Mesenchymal stem cell (in vitro differentiated cells and primary cell): Measurements from ENCODE around the gene TSC22D1.
A peak's percentile ranks its signal among the peaks of the same experiment; 100 is the strongest.

ENCODE experiments used
- DNase-seq: peaks from one replicate; pipeline ENCODE4 v3.0.0-alpha.2; 2013
- H2AFZ ChIP-seq: one replicate; pipeline ENCODE4 v1.6.1; 2013; ENCODE audit warnings: low read depth, mild to moderate bottlenecking, control low read depth, inconsistent platforms, low read length, moderate library complexity
- H2AK5ac ChIP-seq: 2 replicates; pipeline ENCODE4 v1.6.1; 2013; ENCODE audit warnings: low read length, moderate library complexity, mild to moderate bottlenecking, inconsistent platforms; ENCODE audit not compliant: severe bottlenecking
- H2BK120ac ChIP-seq: one replicate; pipeline ENCODE4 v1.6.1; 2013; ENCODE audit warnings: low read depth, mild to moderate bottlenecking, inconsistent platforms, low read length, moderate library complexity
- H2BK12ac ChIP-seq, 2 experiments: one replicate each; pipeline ENCODE4 v1.6.1; 2013; ENCODE audit warnings: inconsistent platforms in 2 of 2, low read length in 2 of 2, mild to moderate bottlenecking in 2 of 2, moderate library complexity in 2 of 2, control low read depth in 1 of 2
- H2BK15ac ChIP-seq: one replicate; pipeline ENCODE4 v1.6.1; 2013; ENCODE audit warnings: mild to moderate bottlenecking, low read depth, inconsistent platforms; ENCODE audit not compliant: poor library complexity, severe bottlenecking
- H2BK5ac ChIP-seq: 2 replicates; pipeline ENCODE4 v1.6.1; 2013; ENCODE audit warnings: low read depth, mild to moderate bottlenecking, low read length, control low read depth, inconsistent platforms; ENCODE audit not compliant: poor library complexity, severe bottlenecking
- H3K14ac ChIP-seq, 2 experiments: one replicate each; pipeline ENCODE4 v1.6.1; 2013; ENCODE audit warnings: inconsistent platforms in 2 of 2, low read length in 2 of 2, control low read depth in 1 of 2, mild to moderate bottlenecking in 1 of 2, moderate library complexity in 1 of 2
- H3K18ac ChIP-seq, 2 experiments: one replicate each; pipeline ENCODE4 v1.6.1; 2013; ENCODE audit warnings: inconsistent platforms in 2 of 2, low read length in 2 of 2, control low read depth in 1 of 2, low read depth in 1 of 2, mild to moderate bottlenecking in 1 of 2
- H3K23ac ChIP-seq, 2 experiments: one replicate each; pipeline ENCODE4 v1.6.1; 2013; ENCODE audit warnings: inconsistent platforms in 2 of 2, low read length in 2 of 2, mild to moderate bottlenecking in 2 of 2, moderate library complexity in 2 of 2, control low read depth in 1 of 2
- H3K27ac ChIP-seq: 2 replicates; pipeline ENCODE4 v1.5.1; 2013; ENCODE audit warnings: mild to moderate bottlenecking, moderate library complexity, low read length, control low read depth, inconsistent platforms; ENCODE audit not compliant: poor library complexity, severe bottlenecking
- H3K27me3 ChIP-seq, 2 experiments: 2 replicates each; pipeline versions ENCODE4 v1.6.1 to v1.7.0; 2013; ENCODE audit warnings: low read length in 2 of 2, mild to moderate bottlenecking in 2 of 2, moderate library complexity in 2 of 2, control low read depth in 1 of 2, inconsistent platforms in 1 of 2; ENCODE audit not compliant: control insufficient read depth in 1 of 2, insufficient read depth in 1 of 2
- H3K36me3 ChIP-seq, 2 experiments: 2 replicates each; pipeline versions ENCODE4 v1.6.1 to v1.7.0; 2013; ENCODE audit warnings: low read length in 2 of 2, control low read depth in 1 of 2, inconsistent platforms in 1 of 2, low read depth in 1 of 2, mild to moderate bottlenecking in 1 of 2; ENCODE audit not compliant: insufficient read depth in 2 of 2, control insufficient read depth in 1 of 2
- H3K4ac ChIP-seq, 2 experiments: one replicate each; pipeline ENCODE4 v1.6.1; 2013; ENCODE audit warnings: inconsistent platforms in 2 of 2, low read length in 2 of 2, mild to moderate bottlenecking in 2 of 2, moderate library complexity in 2 of 2, control low read depth in 1 of 2, low read depth in 1 of 2
- H3K4me1 ChIP-seq: 2 replicates; pipeline ENCODE4 v1.6.1; 2013; ENCODE audit warnings: low read depth, low read length, control low read depth; ENCODE audit not compliant: control insufficient read depth, insufficient read depth
- H3K4me2 ChIP-seq: 2 replicates; pipeline ENCODE4 v1.6.1; 2013; ENCODE audit warnings: low read length, mild to moderate bottlenecking, inconsistent platforms; ENCODE audit not compliant: poor library complexity, severe bottlenecking
- H3K4me3 ChIP-seq, 2 experiments: 2 replicates each; pipeline versions ENCODE4 v1.5.1 to v1.7.0; 2013; ENCODE audit warnings: low read length in 2 of 2, mild to moderate bottlenecking in 2 of 2, control low read depth in 1 of 2, low read depth in 1 of 2; ENCODE audit not compliant: insufficient read depth in 1 of 2
- H3K79me1 ChIP-seq: replicated peaks from 2 replicates; pipeline ENCODE4 v1.6.1; 2013; ENCODE audit warnings: mild to moderate bottlenecking, control low read depth, low read length, inconsistent platforms; ENCODE audit not compliant: poor library complexity, severe bottlenecking
- H3K9ac ChIP-seq: 2 replicates; pipeline ENCODE4 v1.7.0; 2013; ENCODE audit warnings: mild to moderate bottlenecking, low read length, moderate library complexity
- H3K9me3 ChIP-seq: 2 replicates; pipeline ENCODE4 v1.7.0; 2013; ENCODE audit warnings: mild to moderate bottlenecking, low read length; ENCODE audit not compliant: control insufficient read depth
- H4K8ac ChIP-seq: one replicate; pipeline ENCODE4 v1.6.1; 2013; ENCODE audit warnings: inconsistent platforms, mild to moderate bottlenecking, low read length, moderate library complexity
- H4K91ac ChIP-seq: one replicate; pipeline ENCODE4 v1.6.1; 2013; ENCODE audit warnings: mild to moderate bottlenecking, low read length, inconsistent platforms
- WGBS: methylation state at CpG from one replicate; pipeline ENCODE4 v1.1.7; 2013; ENCODE audit warnings: mixed read lengths; 5-methylcytosine and 5-hydroxymethylcytosine counted together

The TSC22D1 gene

GRCh38 chr13:44400736-44401135 lies 175.4 kb downstream of the TSC22D1 start:
- Histone ChIP-seq H3K36me3 (no peaks in the 10 kb centered on the region), H2BK15ac (no peak overlapping the region), H3K9ac (no peak overlapping the region), H3K9me3 (no peaks in the 10 kb centered on the region), H3K14ac (no peak overlapping the region), H4K8ac (no peak overlapping the region), H2AFZ (no peak overlapping the region), H3K18ac (no peak overlapping the region), H2BK120ac (no peak overlapping the region), H3K4me3 (no peak overlapping the region), H2BK12ac (no peak overlapping the region), H3K23ac (no peak overlapping the region), H3K79me1 (no peaks in the 10 kb centered on the region), H4K91ac (no peak overlapping the region), H3K4ac (no peak overlapping the region), H3K27me3 (peaks cover 0 to 39% of the 10 kb centered on the region in 2 experiments), H3K4me1 (peaks cover 38% of the 10 kb centered on the region), H3K27ac (no peak overlapping the region), H2AK5ac (no peak overlapping the region), H2BK5ac (no peak overlapping the region), H3K4me2 (no peak overlapping the region)
- DNase-seq = no peak

DNA sequence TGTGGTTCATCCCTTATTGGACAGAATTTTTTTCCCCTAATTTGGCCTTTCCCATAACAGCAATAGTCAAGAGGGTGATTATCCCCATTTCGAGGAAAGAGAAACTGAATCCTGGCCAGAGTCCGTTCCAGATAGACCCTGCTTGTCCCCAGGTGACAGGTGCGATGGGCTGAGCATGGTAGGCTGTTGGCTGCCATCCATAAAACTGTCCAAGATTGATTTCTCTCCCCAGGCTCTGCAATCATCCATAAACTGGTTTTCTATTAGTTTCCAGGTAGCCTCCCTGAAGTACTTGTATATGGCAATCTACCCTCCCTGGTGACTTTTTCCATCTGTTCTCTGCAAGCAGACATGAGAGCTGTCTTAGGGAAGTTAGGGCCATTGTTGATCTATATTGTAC lies 177.1 kb downstream of the TSC22D1 start:
- H2BK15ac ChIP-seq = no peak overlapping the region
- H3K79me1 ChIP-seq = no peaks in the 10 kb centered on the region
- H3K9ac ChIP-seq = no peak overlapping the region
- H3K18ac ChIP-seq = no peak overlapping the region
- no peak overlapping the region for H3K27ac ChIP-seq
- H3K4me3 ChIP-seq = no peak overlapping the region
- DNase-seq = no peak
- H2AK5ac ChIP-seq = peak overlapping the region; percentile 70
- no peak overlapping the region for H3K23ac ChIP-seq
- H2BK12ac ChIP-seq = peak overlapping the region; percentile 29 to 91
- H3K36me3 ChIP-seq = no peaks in the 10 kb centered on the region
- H3K4ac ChIP-seq = peak overlapping the region; percentile 0 to 44
- no peak overlapping the region for H2BK120ac ChIP-seq
- H2BK5ac ChIP-seq = no peak overlapping the region
- peaks cover 27% of the 10 kb centered on the region for H3K4me1 ChIP-seq
- H4K8ac ChIP-seq = no peak overlapping the region
- peaks cover 0 to 26% of the 10 kb centered on the region in 2 experiments for H3K27me3 ChIP-seq
- H3K14ac ChIP-seq = no peak overlapping the region
- 93% methylated on average over 3 of the region's 3 CpGs for WGBS
- no peaks in the 10 kb centered on the region for H3K9me3 ChIP-seq
- H2AFZ ChIP-seq = no peak overlapping the region
- H3K4me2 ChIP-seq = no peak overlapping the region
- no peak overlapping the region for H4K91ac ChIP-seq

GRCh38 chr13:44398606-44399005 lies 177.5 kb downstream of the TSC22D1 start:
- H3K4me1 ChIP-seq = peaks cover 24% of the 10 kb centered on the region
- no peak overlapping the region for H3K23ac ChIP-seq
- H2BK15ac ChIP-seq = peak overlapping the region; percentile 84
- H2BK5ac ChIP-seq = no peak overlapping the region
- no peak for DNase-seq
- H3K4me2 ChIP-seq = no peak overlapping the region
- peaks cover 0 to 24% of the 10 kb centered on the region in 2 experiments for H3K27me3 ChIP-seq
- no peak overlapping the region for H3K4me3 ChIP-seq
- peak overlapping the region; percentile 70 for H2AK5ac ChIP-seq
- no peaks in the 10 kb centered on the region for H3K36me3 ChIP-seq
- H4K8ac ChIP-seq = peak overlapping the region; percentile 35
- H2BK120ac ChIP-seq = peak overlapping the region; percentile 77
- 99% methylated on average over 3 of the region's 3 CpGs for WGBS
- no peaks in the 10 kb centered on the region for H3K79me1 ChIP-seq
- H3K27ac ChIP-seq = no peak overlapping the region
- H3K9me3 ChIP-seq = no peaks in the 10 kb centered on the region
- no peak overlapping the region for H2AFZ ChIP-seq
- H4K91ac ChIP-seq = peak overlapping the region; percentile 6
- H3K18ac ChIP-seq = peak overlapping the region in 1 of 2 experiments; percentile 64
- H2BK12ac ChIP-seq = peak overlapping the region; percentile 29 to 91
- no peak overlapping the region for H3K14ac ChIP-seq
- H3K4ac ChIP-seq = peak overlapping the region; percentile 0 to 44
- no peak overlapping the region for H3K9ac ChIP-seq

GRCh38 chr13:44397766-44398223 lies 178.3 kb downstream of the TSC22D1 start:
- Histone ChIP-seq H3K4me1 (peaks cover 19% of the 10 kb centered on the region), H2BK5ac (peak overlapping the region; percentile 12), H3K4me2 (no peak overlapping the region), H3K23ac (no peak overlapping the region), H3K9ac (peak overlapping the region; percentile 69), H3K27me3 (peaks cover 0 to 16% of the 10 kb centered on the region in 2 experiments), H3K4ac (peak overlapping the region; percentile 66 to 84), H3K27ac (peak overlapping the region; percentile 93), H3K36me3 (no peaks in the 10 kb centered on the region), H2AK5ac (peak overlapping the region; percentile 92), H3K18ac (peak overlapping the region; percentile 91 to 92), H4K8ac (peak overlapping the region; percentile 45), H3K9me3 (no peaks in the 10 kb centered on the region), H3K79me1 (no peaks in the 10 kb centered on the region), H2BK15ac (no peak overlapping the region), H2BK12ac (peak overlapping the region; percentile 57 to 90), H3K4me3 (no peak overlapping the region), H2AFZ (no peak overlapping the region), H4K91ac (no peak overlapping the region), H3K14ac (no peak overlapping the region), H2BK120ac (peak overlapping the region; percentile 74)
- WGBS = 44% methylated on average over 3 of the region's 3 CpGs
- DNase-seq = peak; percentile 82
